B cell (primary cell): Measurements from ENCODE around the gene EGLN2. TPM values are rescaled to one million over a fixed set of nuclear protein-coding genes. Genes with fewer than 3 reads are reported as not detected.

Experiments
- ATAC-seq: fragments of 200-7000 bp; cut with Tn5 transposase; one replicate; pipeline ENCODE4 v1.10.0; 2021; ENCODE audit warnings: low read depth, mild to moderate bottlenecking, moderate number of reproducible peaks, moderate library complexity
- CTCF ChIA-PET: fragments of 350-600 bp; sonication (Branson Sonifier 250); formaldehyde crosslinking; loops from one replicate; lab custom pipeline; 2021; ENCODE audit warnings: antibody characterized with exemption, inconsistent platforms; lab: Charles Lee
- POLR2A ChIA-PET: fragments of 350-600 bp; sonication (Branson Sonifier 250); formaldehyde crosslinking; loops from one replicate; lab custom pipeline; 2021; ENCODE audit warnings: antibody characterized with exemption; lab: Charles Lee
- DNase-seq: peaks from one replicate; pipeline ENCODE4 v3.0.0; 2013
- H2AFZ ChIP-seq: 2 replicates; pipeline ENCODE4 v1.6.1; 2012; ENCODE audit warnings: mild to moderate bottlenecking, low read depth, low read length; ENCODE audit not compliant: insufficient read depth, poor library complexity, severe bottlenecking
- H3K27ac ChIP-seq, 2 donors: 1 replicate in 1 of 2; 2 replicates in 1 of 2; pipeline ENCODE4 v1.5.1; 2012 to 2013; ENCODE audit warnings: low read length in 2 of 2, mild to moderate bottlenecking in 2 of 2, moderate library complexity in 1 of 2
- H3K27me3 ChIP-seq, 4 experiments: fragments of 200-600 bp in 1 of 4; sonication (generic) in 1 of 4; replicated peaks in 1 of 4; 1 replicate in 2 of 4; 2 replicates in 2 of 4; pipeline versions ENCODE4 v1.6.1 to v1.7.0; 2013 to 2016; ENCODE audit warnings: low read length in 3 of 4, mild to moderate bottlenecking in 2 of 4, mixed read lengths in 1 of 4, moderate library complexity in 1 of 4; ENCODE audit not compliant: insufficient read depth in 4 of 4, control insufficient read depth in 3 of 4; ENCODE audit errors: control extremely low read depth in 1 of 4
- H3K36me3 ChIP-seq, 2 experiments: replicated peaks in 1 of 2; 1 replicate in 1 of 2; 2 replicates in 1 of 2; pipeline versions ENCODE4 v1.6.1 to v1.7.1; 2013; ENCODE audit warnings: low read length in 1 of 2; ENCODE audit not compliant: insufficient read depth in 2 of 2, control insufficient read depth in 1 of 2; ENCODE audit errors: control extremely low read depth in 1 of 2, extremely low read depth in 1 of 2
- H3K4me1 ChIP-seq, 2 donors: fragments of 200-600 bp in 1 of 2; sonication (generic) in 1 of 2; 1 replicate in 1 of 2; 2 replicates in 1 of 2; pipeline versions ENCODE4 v1.5.1 to v1.6.1; 2013 to 2017; ENCODE audit warnings: low read length in 2 of 2; ENCODE audit not compliant: control insufficient read depth in 2 of 2, insufficient read depth in 2 of 2
- H3K4me2 ChIP-seq: replicated peaks from 2 replicates; pipeline ENCODE3; 2012; ENCODE audit warnings: mild to moderate bottlenecking, low read depth, low read length; ENCODE audit not compliant: poor library complexity, severe bottlenecking
- H3K4me3 ChIP-seq, 5 experiments: fragments of 200-600 bp in 1 of 5; sonication (generic) in 1 of 5; 1 replicate in 3 of 5; 2 replicates in 2 of 5; pipeline versions ENCODE4 v1.5.1 to v1.7.0; 2011 to 2016; ENCODE audit warnings: low read length in 4 of 5, mild to moderate bottlenecking in 4 of 5, low read depth in 2 of 5, control low read depth in 1 of 5, moderate library complexity in 1 of 5; ENCODE audit not compliant: insufficient read depth in 1 of 5; ENCODE audit errors: control extremely low read depth in 1 of 5, extremely low read depth in 1 of 5
- H3K79me2 ChIP-seq: fragments of 200-600 bp; sonication (generic); one replicate; pipeline ENCODE4 v1.6.0; 2016; ENCODE audit warnings: low read length; ENCODE audit not compliant: control insufficient read depth, insufficient read depth
- H3K9ac ChIP-seq: fragments of 200-600 bp; sonication (generic); 2 replicates; pipeline ENCODE4 v1.6.1; 2017; ENCODE audit warnings: mild to moderate bottlenecking, low read length, moderate library complexity
- H3K9me3 ChIP-seq, 3 donors: one replicate each; pipeline versions ENCODE4 v1.6.1 to v1.7.1; 2013; ENCODE audit warnings: low read length in 2 of 3; ENCODE audit not compliant: control insufficient read depth in 2 of 3, insufficient read depth in 1 of 3; ENCODE audit errors: control extremely low read depth in 1 of 3
- H4K20me1 ChIP-seq: 2 replicates; pipeline ENCODE4 v1.6.0; 2012; ENCODE audit warnings: mild to moderate bottlenecking, low read length; ENCODE audit not compliant: insufficient read depth, control insufficient read depth, poor library complexity, severe bottlenecking
- H3K27ac Mint-ChIP-seq: one replicate; pipeline ENCODE4 v1.8.0; 2021; ENCODE audit warnings: mixed read lengths
- H3K27me3 Mint-ChIP-seq: one replicate; pipeline ENCODE4 v1.8.0; 2021; ENCODE audit warnings: mixed read lengths
- H3K4me1 Mint-ChIP-seq: one replicate; pipeline ENCODE4 v1.8.0; 2021; ENCODE audit warnings: mixed read lengths
- H3K4me3 Mint-ChIP-seq: one replicate; pipeline ENCODE4 v1.8.0; 2021; ENCODE audit warnings: mixed read lengths
- H3K9me3 Mint-ChIP-seq: one replicate; pipeline ENCODE4 v1.8.0; 2022; ENCODE audit warnings: mixed read lengths; ENCODE audit not compliant: insufficient read depth
- EZH2 ChIP-seq: IDR thresholded peaks from 2 replicates; pipeline ENCODE4 v1.6.1; 2012; ENCODE audit warnings: borderline replicate concordance, low read depth, mild to moderate bottlenecking, moderate library complexity, low read length; ENCODE audit not compliant: insufficient read depth, poor library complexity, severe bottlenecking
- WGBS: methylation state at CpG from one replicate; pipeline ENCODE4 v1.1.5; 2013; ENCODE audit warnings: missing lambda C conversion rate; ENCODE audit not compliant: insufficient coverage; 5-methylcytosine and 5-hydroxymethylcytosine counted together
- intact Hi-C: fragments of 100-400 bp; cut with micrococcal nuclease; formaldehyde crosslinking; loops from one replicate; pipeline ENCODE4 v1.10.0; 2022
- polyA plus RNA-seq: library from polyadenylated mRNA; depleted of rRNA; stranded (reverse); fragments of >200 nt; gene quantifications from 2 replicates; pipeline ENCODE4 v1.2.3, GENCODE V29; 2012
- total RNA-seq, 2 donors: library from RNA; stranded (reverse); fragments of 120-200 nt in 1 of 2; gene quantifications; 1 replicate in 1 of 2; 2 replicates in 1 of 2; pipeline versions ENCODE4 v1.2.3 to v1.2.4, GENCODE V29; 2013 to 2022
- TF ChIP-seq, protein P1 (sequence below): fragments of 200-600 bp; IDR thresholded peaks from one replicate; pipeline ENCODE4 v1.8.0; 2022; ENCODE audit warnings: antibody characterized with exemption, mild to moderate bottlenecking

Gene EGLN2
- total and polyA plus RNA-seq, 2 donors (not counting 1 experiment from before 2014, with no cell fraction given): 130 to 178 TPM

DNA sequence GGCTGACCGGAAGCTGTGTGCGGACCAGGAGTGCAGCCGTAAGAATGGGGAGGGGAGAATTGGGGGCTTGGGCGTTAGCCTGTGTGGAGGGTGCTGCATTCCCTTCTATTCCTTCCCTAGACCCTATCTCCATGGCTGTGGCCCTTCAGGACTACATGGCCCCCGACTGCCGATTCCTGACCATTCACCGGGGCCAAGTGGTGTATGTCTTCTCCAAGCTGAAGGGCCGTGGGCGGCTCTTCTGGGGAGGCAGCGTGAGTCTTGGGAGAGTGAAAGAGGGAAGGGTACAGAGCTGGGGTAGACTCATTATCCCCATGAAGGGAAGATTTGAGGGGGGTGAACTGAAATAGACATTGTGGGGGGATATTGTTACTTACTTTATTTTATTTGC, 23.4 kb upstream of the EGLN2 start:
- Histone ChIP-seq H4K20me1 (peaks cover 21% of the 10 kb centered on the region), H3K79me2 (peaks cover 23% of the 10 kb centered on the region), H3K9me3 (peaks cover 0 to 17% (median 0%) of the 10 kb centered on the region in 3 donors), H3K27ac (no peak overlapping the region), H3K36me3 (peaks cover 0 to 8% of the 10 kb centered on the region in 2 experiments), H3K27me3 (no peaks in the 10 kb centered on the region), H3K4me2 (no peak overlapping the region), H3K4me1 (peaks cover 50 to 70% of the 10 kb centered on the region in 2 donors), H3K9ac (no peak overlapping the region), H3K4me3 (no peak overlapping the region), H2AFZ (no peak overlapping the region)
- H3K27me3 Mint-ChIP-seq: no peaks in the 10 kb centered on the region
- DNase-seq (no peak), ATAC-seq (no peak)
- peak overlapping the region; percentile 70 for H3K27ac Mint-ChIP-seq
- intact Hi-C loops: loop anchor here (1.0 to 5.0 kb wide), 4 partner anchors 21 to 1363 kb away; partner anchors contain the start of genes PLEKHG2 and SERTAD3
- no peaks in the 10 kb centered on the region for H3K9me3 Mint-ChIP-seq
- no peak for TF ChIP-seq EZH2
- TF ChIP-seq, protein P1, sequence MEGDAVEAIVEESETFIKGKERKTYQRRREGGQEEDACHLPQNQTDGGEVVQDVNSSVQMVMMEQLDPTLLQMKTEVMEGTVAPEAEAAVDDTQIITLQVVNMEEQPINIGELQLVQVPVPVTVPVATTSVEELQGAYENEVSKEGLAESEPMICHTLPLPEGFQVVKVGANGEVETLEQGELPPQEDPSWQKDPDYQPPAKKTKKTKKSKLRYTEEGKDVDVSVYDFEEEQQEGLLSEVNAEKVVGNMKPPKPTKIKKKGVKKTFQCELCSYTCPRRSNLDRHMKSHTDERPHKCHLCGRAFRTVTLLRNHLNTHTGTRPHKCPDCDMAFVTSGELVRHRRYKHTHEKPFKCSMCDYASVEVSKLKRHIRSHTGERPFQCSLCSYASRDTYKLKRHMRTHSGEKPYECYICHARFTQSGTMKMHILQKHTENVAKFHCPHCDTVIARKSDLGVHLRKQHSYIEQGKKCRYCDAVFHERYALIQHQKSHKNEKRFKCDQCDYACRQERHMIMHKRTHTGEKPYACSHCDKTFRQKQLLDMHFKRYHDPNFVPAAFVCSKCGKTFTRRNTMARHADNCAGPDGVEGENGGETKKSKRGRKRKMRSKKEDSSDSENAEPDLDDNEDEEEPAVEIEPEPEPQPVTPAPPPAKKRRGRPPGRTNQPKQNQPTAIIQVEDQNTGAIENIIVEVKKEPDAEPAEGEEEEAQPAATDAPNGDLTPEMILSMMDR: no peak
- ChIA-PET POLR2A (interaction anchor here (0.6 to 4.6 kb wide), 3 partner anchors 11 to 59 kb away, joined by 3 to 99 read pairs (median 3); partner anchors contain the start of genes ACTMAP, COQ8B, ITPKC and SNRPA), CTCF (interaction anchor here (3.9 to 5.2 kb wide), 4 partner anchors 21 to 113 kb away, joined by 29 to 48 read pairs (median 35); partner anchors contain the start of genes ACTMAP, EGLN2 and SNRPA)
- peak overlapping the region; percentile 56 for H3K4me3 Mint-ChIP-seq
- WGBS: 100% methylated on average over 5 of the region's 10 CpGs
- H3K4me1 Mint-ChIP-seq: peaks cover 62% of the 10 kb centered on the region

DNA sequence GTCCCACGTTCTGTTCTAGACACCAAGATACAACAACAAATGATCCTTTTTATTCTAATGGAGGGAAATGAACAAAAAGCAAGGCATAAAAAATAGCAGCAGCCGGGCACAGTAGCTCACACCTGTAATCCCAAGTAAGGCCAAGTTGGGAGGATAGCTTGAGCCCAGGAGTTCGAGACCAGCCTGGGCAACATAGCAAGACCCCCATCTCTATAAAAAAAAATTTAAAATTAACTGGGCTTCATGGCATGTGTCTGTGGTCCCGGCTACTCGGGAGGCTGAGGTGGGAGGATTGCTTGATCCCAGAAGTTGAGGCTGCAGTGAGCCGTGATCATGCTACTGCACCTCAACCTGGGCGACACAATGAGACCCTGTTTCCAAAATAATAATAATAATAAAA, 22.6 kb upstream of the EGLN2 start:
- ATAC-seq (no peak), DNase-seq (no peak)
- POLR2A ChIA-PET: interaction anchor here (1.0 to 4.6 kb wide), 9 partner anchors 15 to 487 kb away, joined by 3 to 99 read pairs (median 9); partner anchors contain the start of genes ACTMAP, COQ8B, EGLN2 and HNRNPUL1
- H3K27ac ChIP-seq: peak overlapping the region; percentile 97 to 99
- no peak overlapping the region for H3K4me3 ChIP-seq
- no peak overlapping the region for H2AFZ ChIP-seq
- no peak for TF ChIP-seq EZH2
- TF ChIP-seq, protein P1: no peak
- peaks cover 25% of the 10 kb centered on the region for H4K20me1 ChIP-seq
- intact Hi-C loops: loop anchor here (1.0 to 5.0 kb wide), 4 partner anchors 22 to 1364 kb away; partner anchors contain the start of genes PLEKHG2 and SERTAD3
- peak overlapping the region; percentile 89 for H3K4me2 ChIP-seq
- CTCF ChIA-PET: interaction anchor here (1.7 to 5.2 kb wide), 7 partner anchors 21 to 114 kb away, joined by 5 to 48 read pairs (median 29); partner anchors contain the start of genes ACTMAP, COQ8B, EGLN2 and ITPKC
- H3K36me3 ChIP-seq: peaks cover 0 to 11% of the 10 kb centered on the region in 2 experiments
- Mint-ChIP-seq H3K4me3 (peak overlapping the region; percentile 99), H3K9me3 (no peaks in the 10 kb centered on the region), H3K27ac (no peak overlapping the region), H3K4me1 (peaks cover 61% of the 10 kb centered on the region), H3K27me3 (no peaks in the 10 kb centered on the region)
- peaks cover 0 to 10% (median 0%) of the 10 kb centered on the region in 3 donors for H3K9me3 ChIP-seq
- no peaks in the 10 kb centered on the region for H3K27me3 ChIP-seq
- no peak overlapping the region for H3K9ac ChIP-seq
- H3K79me2 ChIP-seq: peaks cover 31% of the 10 kb centered on the region
- no CpG with 5 or more reads among the region's 7 CpGs for WGBS
- peaks cover 50 to 66% of the 10 kb centered on the region in 2 donors for H3K4me1 ChIP-seq
